Endothelial cell of umbilical vein (primary cell): ENCODE results near the gene SLC23A1. TPM values are rescaled to one million over a fixed set of nuclear protein-coding genes. Genes with fewer than 3 reads are reported as not detected.

Experiments used
- BruUV-seq: library from RNA; stranded (reverse); fragments of 400-500 nt; replicated peaks from 2 replicates; lab custom pipeline; 2021; lab: Mats Ljungman, UMichigan
- CTCF ChIA-PET: fragments of 300-600, 350-600 bp; sonication (Branson Sonifier 250); formaldehyde crosslinking; loops from one replicate; lab custom pipeline; 2021; ENCODE audit warnings: antibody characterized with exemption, inconsistent platforms; lab: Charles Lee
- POLR2A ChIA-PET: fragments of 300-600, 350-600 bp; sonication (Branson Sonifier 250); formaldehyde crosslinking; loops from one replicate; lab custom pipeline; 2021; ENCODE audit warnings: antibody characterized with exemption, inconsistent platforms; lab: Charles Lee
- DNase-seq: peaks from one replicate; pipeline ENCODE4 v3.0.0-alpha.2; 2011; ENCODE audit warnings: low read depth, low spot score
- FAIRE-seq: peaks from 2 replicates; lab custom pipeline; 2011; peaks lifted over from hg19 to GRCh38; lab: Jason Lieb, UNC
- H2AFZ ChIP-seq: 2 replicates; pipeline ENCODE4 v1.6.0; 2012; ENCODE audit warnings: low read depth, low read length, control low read depth, inconsistent platforms
- H3K27ac ChIP-seq: 2 replicates; pipeline ENCODE4 v1.5.1; 2011; ENCODE audit warnings: low read depth, mild to moderate bottlenecking, control low read depth, low read length, moderate library complexity; ENCODE audit not compliant: insufficient read depth
- H3K27me3 ChIP-seq, 2 experiments: 2 replicates each; pipeline versions ENCODE4 v1.6.0 to v1.6.1; 2011; ENCODE audit warnings: low read length in 2 of 2, mixed read lengths in 1 of 2; ENCODE audit not compliant: control insufficient read depth in 2 of 2, insufficient read depth in 2 of 2
- H3K36me3 ChIP-seq, 2 experiments: 2 replicates in 1 of 2; 3 replicates in 1 of 2; pipeline ENCODE4 v1.5.1; 2011; ENCODE audit warnings: low read length in 2 of 2, mild to moderate bottlenecking in 1 of 2, moderate library complexity in 1 of 2; ENCODE audit not compliant: control insufficient read depth in 2 of 2, insufficient read depth in 2 of 2; ENCODE audit errors: extremely low read depth in 1 of 2
- H3K4me1 ChIP-seq: 3 replicates; pipeline ENCODE4 v1.5.1; 2011; ENCODE audit warnings: mild to moderate bottlenecking, low read length; ENCODE audit not compliant: control insufficient read depth, insufficient read depth; ENCODE audit errors: extremely low read depth
- H3K4me2 ChIP-seq: 2 replicates; pipeline ENCODE4 v1.6.1; 2011; ENCODE audit warnings: low read length, control low read depth, mixed read lengths; ENCODE audit not compliant: insufficient read depth
- H3K4me3 ChIP-seq, 3 experiments: fragments of 200-600 bp in 1 of 3; sonication (generic), shearing (Covaris generic) in 1 of 3; replicated peaks in 1 of 3; 2 replicates each; pipeline ENCODE4 v1.5.1; 2011 to 2016; ENCODE audit warnings: control low read depth in 3 of 3, low read length in 3 of 3, mild to moderate bottlenecking in 2 of 3, inconsistent platforms in 1 of 3, low read depth in 1 of 3, moderate library complexity in 1 of 3; ENCODE audit not compliant: insufficient read depth in 1 of 3
- H3K79me2 ChIP-seq: 2 replicates; pipeline ENCODE4 v1.6.0; 2012; ENCODE audit warnings: low read length, inconsistent platforms; ENCODE audit not compliant: control insufficient read depth, insufficient read depth
- H3K9ac ChIP-seq: replicated peaks from 2 replicates; pipeline ENCODE3; 2011; ENCODE audit warnings: low read length, control low read depth; ENCODE audit not compliant: insufficient read depth; ENCODE audit errors: extremely low read depth
- H3K9me1 ChIP-seq: replicated peaks from 3 replicates; pipeline ENCODE4 v1.6.0; 2011; ENCODE audit warnings: mild to moderate bottlenecking, low read length; ENCODE audit not compliant: control insufficient read depth, insufficient read depth; ENCODE audit errors: extremely low read depth
- H3K9me3 ChIP-seq: replicated peaks from 2 replicates; pipeline ENCODE4 v1.5.1; 2012; ENCODE audit warnings: low read length, inconsistent platforms; ENCODE audit not compliant: control insufficient read depth, insufficient read depth
- H4K20me1 ChIP-seq: replicated peaks from 2 replicates; pipeline ENCODE3; 2011; ENCODE audit warnings: mild to moderate bottlenecking, low read length; ENCODE audit not compliant: control insufficient read depth, insufficient read depth; ENCODE audit errors: extremely low read depth
- CTCF ChIP-seq, 2 donors: IDR thresholded peaks; 1 replicate in 1 of 2; 2 replicates in 1 of 2; pipeline ENCODE4 v1.5.1; 2011; ENCODE audit warnings: low read length in 2 of 2, mild to moderate bottlenecking in 2 of 2, moderate library complexity in 2 of 2, control low read depth in 1 of 2, inconsistent platforms in 1 of 2, low read depth in 1 of 2; ENCODE audit not compliant: insufficient read depth in 1 of 2; ENCODE audit errors: extremely low read depth in 1 of 2
- EZH2 ChIP-seq: IDR thresholded peaks from 2 replicates; pipeline ENCODE4 v1.6.1; 2012; ENCODE audit warnings: borderline replicate concordance, low read depth, mild to moderate bottlenecking, moderate library complexity, low read length, inconsistent platforms; ENCODE audit not compliant: severe bottlenecking
- FOS ChIP-seq: IDR thresholded peaks from 2 replicates; pipeline ENCODE4 v1.6.1; 2011; ENCODE audit warnings: mild to moderate bottlenecking, low read length, moderate library complexity, borderline replicate concordance; ENCODE audit not compliant: insufficient read depth
- GATA2 ChIP-seq: IDR thresholded peaks from 2 replicates; pipeline ENCODE4 v1.7.0; 2011; ENCODE audit warnings: low read depth, mild to moderate bottlenecking, moderate library complexity, mixed read lengths, low read length; ENCODE audit not compliant: insufficient read length, insufficient read depth
- JUN ChIP-seq: IDR thresholded peaks from 2 replicates; pipeline ENCODE4 v1.6.1; 2011; ENCODE audit warnings: borderline replicate concordance, low read depth; ENCODE audit not compliant: insufficient read length, insufficient read depth
- MYC ChIP-seq: IDR thresholded peaks from one replicate; pipeline ENCODE4 v1.6.1; 2011; ENCODE audit warnings: mild to moderate bottlenecking, low read depth, low read length
- POLR2A ChIP-seq: IDR thresholded peaks from 2 replicates; pipeline ENCODE4 v1.6.1; 2012; ENCODE audit warnings: low read depth, mild to moderate bottlenecking, control low read depth, low read length
- POLR2AphosphoS5 ChIP-seq: IDR thresholded peaks from 2 replicates; pipeline ENCODE4 v1.6.1; 2012; ENCODE audit warnings: low read depth, mild to moderate bottlenecking, control low read depth, low read length, moderate library complexity; ENCODE audit not compliant: insufficient read depth
- dilution Hi-C: fragments of 300-500 bp; cut with MboI; formaldehyde crosslinking; loops from one replicate; pipeline ENCODE4 v1.15.0; 2019; ENCODE audit warnings: low sequenced_read_pairs; ENCODE audit not compliant: extremely low pct_ligation_motif_present
- intact Hi-C: fragments of 100-400 bp; cut with micrococcal nuclease; formaldehyde crosslinking; loops from one replicate; pipeline ENCODE4 v1.10.0; 2022
- polyA plus RNA-seq, 4 experiments: library from polyadenylated mRNA; depleted of rRNA in 3 of 4; stranded (reverse) in 3 of 4; unstranded in 1 of 4; fragments of >200 nt; gene quantifications; 2 replicates each; pipeline versions ENCODE4 v1.2.1 to v1.2.3, GENCODE V29; 2011 to 2012; ENCODE audit warnings: missing spikeins in 1 of 4
- total RNA-seq: library from RNA; stranded (reverse); gene quantifications from 2 replicates; pipeline ENCODE4 v1.2.3, GENCODE V29; 2021
- TF ChIP-seq, protein P1 (sequence below): IDR thresholded peaks from 2 replicates; pipeline ENCODE4 v1.6.1; 2011; ENCODE audit not compliant: insufficient read depth, insufficient read length

SLC23A1 gene
- total and polyA plus RNA-seq, 2 donors (not counting 3 experiments of a cell fraction or from before 2014, with no cell fraction given), result not detected

DNA sequence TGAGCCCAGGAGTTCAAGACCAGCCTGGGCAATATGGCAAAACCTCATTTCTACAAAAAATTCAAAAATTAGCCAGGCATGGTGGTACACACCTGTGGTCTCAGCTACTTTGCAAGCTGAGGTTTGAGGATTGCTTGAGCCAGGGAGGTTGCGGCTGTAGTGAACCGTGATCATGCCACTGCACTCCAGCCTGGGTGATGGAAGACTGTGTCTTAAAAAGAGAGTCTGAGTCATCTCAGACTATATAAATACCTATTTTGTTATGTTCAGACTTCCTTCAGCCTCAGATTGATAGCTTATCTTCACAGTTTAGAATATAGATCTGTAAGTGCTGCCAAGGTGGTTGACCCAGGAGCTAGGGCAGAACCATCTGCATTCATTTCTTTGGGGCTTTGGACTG is 43.0 kb downstream of the SLC23A1 start:
- Histone ChIP-seq H3K9me1 (no peaks in the 10 kb centered on the region), H4K20me1 (no peaks in the 10 kb centered on the region), H3K4me3 (no peak overlapping the region), H3K36me3 (no peaks in the 10 kb centered on the region), H3K27ac (no peak overlapping the region), H3K4me2 (no peak overlapping the region), H3K9ac (no peak overlapping the region), H3K4me1 (peaks cover 7% of the 10 kb centered on the region), H3K27me3 (no peaks in the 10 kb centered on the region), H3K9me3 (no peaks in the 10 kb centered on the region), H3K79me2 (peaks cover 28% of the 10 kb centered on the region), H2AFZ (no peak overlapping the region)
- BruUV-seq, result no TSS peak
- TF ChIP-seq POLR2A (no peak), EZH2 (no peak), MYC (no peak), CTCF (IDR thresholded peaks at IDR 0.05; ENCODE audit: extremely low read depth in 1 of 2, insufficient read depth in 1 of 2, low read depth in 1 of 2, low read length in 2 of 2) (no peak), GATA2 (no peak), POLR2AphosphoS5 (no peak), FOS (no peak), JUN (no peak)
- TF ChIP-seq, protein P1, sequence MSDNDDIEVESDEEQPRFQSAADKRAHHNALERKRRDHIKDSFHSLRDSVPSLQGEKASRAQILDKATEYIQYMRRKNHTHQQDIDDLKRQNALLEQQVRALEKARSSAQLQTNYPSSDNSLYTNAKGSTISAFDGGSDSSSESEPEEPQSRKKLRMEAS, result no peak
- dilution Hi-C loops, result no loop called here
- ChIA-PET CTCF (interaction anchor here (0.9 kb wide), 1 partner anchor 8 kb away, joined by 3 read pairs; no protein-coding TSS in a partner anchor), POLR2A (interaction anchor here (1.2 to 2.6 kb wide), 2 partner anchors 10 to 46 kb away, joined by 3 to 17 read pairs; partner anchors contain the start of gene MATR3)
- intact Hi-C loops, result no loop called here
- no peak for DNase-seq
- FAIRE-seq, result no peak
